ENCODE measurements around the gene FAM170B. TPM values are rescaled to one million over a fixed set of nuclear protein-coding genes. Genes with fewer than 3 reads are reported as not detected.

The FAM170B gene
- total and polyA plus RNA-seq, 12 donors: not detected

GRCh38 chr10:49115796-49116508 lies 17.9 kb downstream of the FAM170B start:
- H3K27ac ChIP-seq: peak overlapping the region in 8 of 10 donors; percentile 10 to 58 (median 35)

GRCh38 chr10:49115015-49115795 lies 18.6 kb downstream of the FAM170B start, which contains the start of gene VSTM4:
Gene VSTM4, minus strand, starts transcription at chr10:49115522. Its CDS starts 37 bp downstream, at chr10:49115485.
- peaks cover 0 to 12% (median 0%) of the 10 kb centered on the region in 7 donors for H3K27me3 ChIP-seq
- 2% methylated on average over 73 to 95 of the region's 95 CpGs for WGBS, 2 donors
- DNase-seq: peak; percentile 41 to 68
- peak within 1 kb of the TSS in 9 of 10 donors; percentile 74 to 89 (median 87) for H3K27ac ChIP-seq
- H3K9me3 ChIP-seq: no peaks in the 10 kb centered on the region
- no peaks in the 10 kb centered on the region for H3K36me3 ChIP-seq
- intact Hi-C loops (cut with DNase I): loop anchor here in 4 of 10 donors (2.0 to 10.0 kb wide), 4 partner anchors 30 to 133 kb away; no protein-coding TSS in a partner anchor
- TF ChIP-seq, protein P1, sequence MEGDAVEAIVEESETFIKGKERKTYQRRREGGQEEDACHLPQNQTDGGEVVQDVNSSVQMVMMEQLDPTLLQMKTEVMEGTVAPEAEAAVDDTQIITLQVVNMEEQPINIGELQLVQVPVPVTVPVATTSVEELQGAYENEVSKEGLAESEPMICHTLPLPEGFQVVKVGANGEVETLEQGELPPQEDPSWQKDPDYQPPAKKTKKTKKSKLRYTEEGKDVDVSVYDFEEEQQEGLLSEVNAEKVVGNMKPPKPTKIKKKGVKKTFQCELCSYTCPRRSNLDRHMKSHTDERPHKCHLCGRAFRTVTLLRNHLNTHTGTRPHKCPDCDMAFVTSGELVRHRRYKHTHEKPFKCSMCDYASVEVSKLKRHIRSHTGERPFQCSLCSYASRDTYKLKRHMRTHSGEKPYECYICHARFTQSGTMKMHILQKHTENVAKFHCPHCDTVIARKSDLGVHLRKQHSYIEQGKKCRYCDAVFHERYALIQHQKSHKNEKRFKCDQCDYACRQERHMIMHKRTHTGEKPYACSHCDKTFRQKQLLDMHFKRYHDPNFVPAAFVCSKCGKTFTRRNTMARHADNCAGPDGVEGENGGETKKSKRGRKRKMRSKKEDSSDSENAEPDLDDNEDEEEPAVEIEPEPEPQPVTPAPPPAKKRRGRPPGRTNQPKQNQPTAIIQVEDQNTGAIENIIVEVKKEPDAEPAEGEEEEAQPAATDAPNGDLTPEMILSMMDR (IDR thresholded peaks at IDR 0.05): peak in 4 of 9 donors; percentile 18 to 36 (median 23)
- H3K4me3 ChIP-seq: peak within 1 kb of the TSS; percentile 11 to 79 (median 66)
- ATAC-seq: peak; percentile 22 to 73 (median 51)
- peaks cover 3 to 60% (median 45%) of the 10 kb centered on the region in 9 donors for H3K4me1 ChIP-seq

More at GRCh38 chr10:49115796-49116508, 17.9 kb downstream of the FAM170B start:
- DNase-seq (no peak), ATAC-seq (peak in 1 of 8 donors; percentile 10)
- H3K27me3 ChIP-seq: peaks cover 0 to 12% (median 0%) of the 10 kb centered on the region in 7 donors
- no peaks in the 10 kb centered on the region for H3K36me3 ChIP-seq
- TF ChIP-seq, protein P1 (IDR thresholded peaks at IDR 0.05): no peak
- 79% methylated on average over 14 of the region's 14 CpGs for WGBS, 2 donors
- peak overlapping the region in 8 of 10 donors; percentile 23 to 69 (median 44) for H3K4me3 ChIP-seq
- peaks cover 3 to 52% (median 37%) of the 10 kb centered on the region in 9 donors for H3K4me1 ChIP-seq
- intact Hi-C loops (cut with DNase I): loop anchor here in 4 of 10 donors (2.0 to 10.0 kb wide), 4 partner anchors 31 to 134 kb away; no protein-coding TSS in a partner anchor
- no peaks in the 10 kb centered on the region for H3K9me3 ChIP-seq

- TF ChIP-seq, protein P1 (IDR thresholded peaks at IDR 0.05): no peak
- H3K4me3 ChIP-seq: peak overlapping the region; percentile 11 to 79 (median 66)
- DNase-seq (no peak), ATAC-seq (peak in 5 of 8 donors; percentile 8 to 22 (median 20))
- intact Hi-C loops (cut with DNase I): loop anchor here in 6 of 10 donors (2.0 to 10.0 kb wide), 8 partner anchors 30 to 132 kb away; no protein-coding TSS in a partner anchor
- WGBS, 2 donors: 12 to 19% methylated on average over 9 of the region's 9 CpGs
- no peaks in the 10 kb centered on the region for H3K9me3 ChIP-seq
- peaks cover 3 to 65% (median 50%) of the 10 kb centered on the region in 9 donors for H3K4me1 ChIP-seq
- peaks cover 0 to 12% (median 0%) of the 10 kb centered on the region in 7 donors for H3K27me3 ChIP-seq
- peak overlapping the region in 9 of 10 donors; percentile 74 to 89 (median 87) for H3K27ac ChIP-seq
- H3K36me3 ChIP-seq: no peaks in the 10 kb centered on the region
Observed at GRCh38 chr10:49114718-49115014, 19.2 kb downstream of the FAM170B start.

DNA sequence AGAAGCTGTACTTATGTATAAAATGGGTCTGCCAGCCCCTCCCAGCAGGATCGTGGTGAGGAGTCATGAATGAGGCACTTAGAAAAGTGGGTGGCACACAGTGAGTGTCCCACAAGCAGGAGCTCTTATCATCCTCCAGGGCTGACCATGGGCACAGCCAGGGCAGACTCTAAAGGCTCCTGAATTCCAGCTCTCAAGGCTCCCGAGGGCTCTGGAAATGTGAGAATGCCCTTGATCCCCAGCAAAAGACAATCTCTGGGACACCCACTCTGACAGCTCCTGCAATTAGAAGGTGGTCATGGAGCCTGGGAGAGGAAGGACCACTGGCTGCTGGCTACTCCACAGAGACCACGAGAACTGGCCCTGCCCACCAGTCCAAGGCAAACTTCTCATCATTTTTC lies 20.1 kb downstream of the FAM170B start:
- Histone ChIP-seq H3K27me3 (peaks cover 0 to 12% (median 0%) of the 10 kb centered on the region in 7 donors), H3K4me1 (peaks cover 5 to 74% (median 59%) of the 10 kb centered on the region in 9 donors), H3K36me3 (no peaks in the 10 kb centered on the region), H3K9me3 (no peaks in the 10 kb centered on the region), H3K4me3 (peak overlapping the region in 8 of 10 donors; percentile 51 to 79 (median 71)), H3K27ac (peak overlapping the region in 9 of 10 donors; percentile 74 to 89 (median 87))
- DNase-seq: no peak
- 46 to 47% methylated on average over 3 of the region's 3 CpGs for WGBS, 2 donors
- TF ChIP-seq, protein P1 (IDR thresholded peaks at IDR 0.05): no peak
- peak in 2 of 8 donors; percentile 29 to 39 for ATAC-seq
- intact Hi-C loops (cut with DNase I): loop anchor here in 6 of 10 donors (2.0 to 10.0 kb wide), 6 partner anchors 29 to 109 kb away; no protein-coding TSS in a partner anchor

Measured in heart right ventricle (tissue), 16 donors.